ENCODE data around the gene MAP2. TPM values are rescaled to one million over a fixed set of nuclear protein-coding genes. Genes with fewer than 3 reads are reported as not detected.

The MAP2 gene
- total RNA-seq, 1 donor from 2014 or later = 6.9 TPM

- Mint-ChIP-seq H3K36me3 (no peaks in the 10 kb centered on the region), H3K9me3 (no peaks in the 10 kb centered on the region), H3K27ac (no peak overlapping the region), H3K4me1 (peaks cover 11% of the 10 kb centered on the region), H3K4me3 (no peak overlapping the region), H3K27me3 (ENCODE audit: low read depth) (peaks cover 2% of the 10 kb centered on the region)
- DNase-seq (ENCODE audit: low spot score in 2 of 2, unreplicated experiment in 2 of 2) = no peak
- TF ChIP-seq CTCF (IDR thresholded peaks at IDR 0.05; ENCODE audit: unreplicated experiment) = no peak
Measured at GRCh38 chr2:209505410-209505809, 81.6 kb downstream of the MAP2 start.

- TF ChIP-seq CTCF (IDR thresholded peaks at IDR 0.05; ENCODE audit: unreplicated experiment) = no peak
- no peak overlapping the region for H3K27ac Mint-ChIP-seq
- no peaks in the 10 kb centered on the region for H3K36me3 Mint-ChIP-seq
- H3K4me3 Mint-ChIP-seq = no peak overlapping the region
- H3K9me3 Mint-ChIP-seq = no peaks in the 10 kb centered on the region
- no peaks in the 10 kb centered on the region for H3K4me1 Mint-ChIP-seq
- no peak for DNase-seq (ENCODE audit: low spot score in 2 of 2, unreplicated experiment in 2 of 2)
- H3K27me3 Mint-ChIP-seq (ENCODE audit: low read depth) = peaks cover under 1% of the 10 kb centered on the region
Measured at GRCh38 chr2:209508255-209508654, 84.4 kb downstream of the MAP2 start.

GRCh38 chr2:209511637-209512036 lies 87.8 kb downstream of the MAP2 start:
- no peak for DNase-seq (ENCODE audit: low spot score in 2 of 2, unreplicated experiment in 2 of 2)
- Mint-ChIP-seq H3K36me3 (no peaks in the 10 kb centered on the region), H3K4me3 (no peak overlapping the region), H3K27ac (no peak overlapping the region), H3K9me3 (no peaks in the 10 kb centered on the region), H3K27me3 (ENCODE audit: low read depth) (no peaks in the 10 kb centered on the region), H3K4me1 (no peaks in the 10 kb centered on the region)
- TF ChIP-seq CTCF (IDR thresholded peaks at IDR 0.05; ENCODE audit: unreplicated experiment) = no peak

GRCh38 chr2:209512971-209513370 lies 89.1 kb downstream of the MAP2 start:
- no peaks in the 10 kb centered on the region for H3K4me1 Mint-ChIP-seq
- DNase-seq (ENCODE audit: low spot score in 2 of 2, unreplicated experiment in 2 of 2) = no peak
- no peaks in the 10 kb centered on the region for H3K27me3 Mint-ChIP-seq (ENCODE audit: low read depth)
- no peak overlapping the region for H3K27ac Mint-ChIP-seq
- H3K4me3 Mint-ChIP-seq = no peak overlapping the region
- H3K9me3 Mint-ChIP-seq = no peaks in the 10 kb centered on the region
- TF ChIP-seq CTCF (IDR thresholded peaks at IDR 0.05; ENCODE audit: unreplicated experiment) = no peak
- no peaks in the 10 kb centered on the region for H3K36me3 Mint-ChIP-seq

- H3K27me3 Mint-ChIP-seq (ENCODE audit: low read depth) = no peaks in the 10 kb centered on the region
- no peaks in the 10 kb centered on the region for H3K36me3 Mint-ChIP-seq
- peaks cover 2% of the 10 kb centered on the region for H3K4me1 Mint-ChIP-seq
- no peak for DNase-seq (ENCODE audit: low spot score in 2 of 2, unreplicated experiment in 2 of 2)
- H3K27ac Mint-ChIP-seq = no peak overlapping the region
- no peak for TF ChIP-seq CTCF (IDR thresholded peaks at IDR 0.05; ENCODE audit: unreplicated experiment)
- H3K9me3 Mint-ChIP-seq = no peaks in the 10 kb centered on the region
- no peak overlapping the region for H3K4me3 Mint-ChIP-seq
Measured at GRCh38 chr2:209517436-209517835, 93.6 kb downstream of the MAP2 start.

- H3K4me3 Mint-ChIP-seq = no peak overlapping the region
- no peaks in the 10 kb centered on the region for H3K36me3 Mint-ChIP-seq
- H3K4me1 Mint-ChIP-seq = peaks cover 2% of the 10 kb centered on the region
- H3K27ac Mint-ChIP-seq = no peak overlapping the region
- no peak for DNase-seq (ENCODE audit: low spot score in 2 of 2, unreplicated experiment in 2 of 2)
- H3K27me3 Mint-ChIP-seq (ENCODE audit: low read depth) = no peaks in the 10 kb centered on the region
- no peak for TF ChIP-seq CTCF (IDR thresholded peaks at IDR 0.05; ENCODE audit: unreplicated experiment)
- no peaks in the 10 kb centered on the region for H3K9me3 Mint-ChIP-seq
Measured at GRCh38 chr2:209519271-209519670, 95.4 kb downstream of the MAP2 start.
